Anterior cingulate cortex (tissue), 58 donors: ENCODE measurements around the gene CLGN.
"Not testable (repeated sequence)": the region's sequence is repeated elsewhere in the genome, so short reads cannot be mapped to it uniquely, and the experiment has no call there.

Experiments
- DNase-seq, 58 donors: peaks; one replicate each; lab custom pipeline; 2025; lab: John Stamatoyannopoulos, UW

The CLGN gene

GRCh38 chr4:140427106-140427918 is at the start of gene CLGN:
Gene CLGN (minus strand): TSS chr4:140427648. CDS start chr4:140413078, 14,570 bp downstream.
- peak in 56 of 58 donors; percentile 4 to 71 (median 44) for DNase-seq

- no peak for DNase-seq
Observed at GRCh38 chr4:140472156-140472555, 44.7 kb upstream of the CLGN start.

- DNase-seq: peak in 1 of 58 donors; percentile 1
Observed at GRCh38 chr4:140469791-140470733, 42.6 kb upstream of the CLGN start.

GRCh38 chr4:140466146-140466545 is 38.7 kb upstream of the CLGN start:
- no peak for DNase-seq

- no peak for DNase-seq
Observed at GRCh38 chr4:140463614-140464013, 36.2 kb upstream of the CLGN start.

GRCh38 chr4:140463182-140463581 is 35.7 kb upstream of the CLGN start:
- DNase-seq: no peak

- no peak for DNase-seq
Observed at GRCh38 chr4:140450352-140450751, 22.9 kb upstream of the CLGN start.

- no peak for DNase-seq
Observed at GRCh38 chr4:140448830-140449229, 21.4 kb upstream of the CLGN start.

- no peak for DNase-seq
Observed at GRCh38 chr4:140448162-140448561, 20.7 kb upstream of the CLGN start.

GRCh38 chr4:140444347-140444746 is 16.9 kb upstream of the CLGN start:
- not testable (repeated sequence) for DNase-seq

GRCh38 chr4:140439644-140440142 is 12.2 kb upstream of the CLGN start:
- DNase-seq: no peak

GRCh38 chr4:140427919-140428471 is 547 bp upstream of the CLGN start:
- no peak for DNase-seq

GRCh38 chr4:140426610-140427105 is 790 bp downstream of the CLGN start:
- DNase-seq: peak in 7 of 58 donors; percentile 1 to 42 (median 15)

- DNase-seq: no peak
Observed at GRCh38 chr4:140423106-140423505, 4.3 kb downstream of the CLGN start.

GRCh38 chr4:140413130-140413969 is 14.1 kb downstream of the CLGN start:
- DNase-seq: not testable (repeated sequence)

GRCh38 chr4:140408974-140409373 is 18.5 kb downstream of the CLGN start:
- DNase-seq: no peak

GRCh38 chr4:140406292-140406691 is 21.2 kb downstream of the CLGN start:
- DNase-seq: no peak

GRCh38 chr4:140400111-140400510 is 27.3 kb downstream of the CLGN start:
- DNase-seq: no peak

GRCh38 chr4:140395668-140396067 is 31.8 kb downstream of the CLGN start:
- DNase-seq: no peak

- DNase-seq: no peak
Observed at GRCh38 chr4:140388015-140388414, 39.4 kb downstream of the CLGN start.
